ENCODE measurements around the gene SRP68. TPM values are rescaled to one million over a fixed set of nuclear protein-coding genes. Genes with fewer than 3 reads are reported as not detected.

Gene SRP68
- total and polyA plus RNA-seq, 2 donors (not counting 1 experiment from before 2014, with no cell fraction given), result 29.6 to 82.3 TPM

DNA sequence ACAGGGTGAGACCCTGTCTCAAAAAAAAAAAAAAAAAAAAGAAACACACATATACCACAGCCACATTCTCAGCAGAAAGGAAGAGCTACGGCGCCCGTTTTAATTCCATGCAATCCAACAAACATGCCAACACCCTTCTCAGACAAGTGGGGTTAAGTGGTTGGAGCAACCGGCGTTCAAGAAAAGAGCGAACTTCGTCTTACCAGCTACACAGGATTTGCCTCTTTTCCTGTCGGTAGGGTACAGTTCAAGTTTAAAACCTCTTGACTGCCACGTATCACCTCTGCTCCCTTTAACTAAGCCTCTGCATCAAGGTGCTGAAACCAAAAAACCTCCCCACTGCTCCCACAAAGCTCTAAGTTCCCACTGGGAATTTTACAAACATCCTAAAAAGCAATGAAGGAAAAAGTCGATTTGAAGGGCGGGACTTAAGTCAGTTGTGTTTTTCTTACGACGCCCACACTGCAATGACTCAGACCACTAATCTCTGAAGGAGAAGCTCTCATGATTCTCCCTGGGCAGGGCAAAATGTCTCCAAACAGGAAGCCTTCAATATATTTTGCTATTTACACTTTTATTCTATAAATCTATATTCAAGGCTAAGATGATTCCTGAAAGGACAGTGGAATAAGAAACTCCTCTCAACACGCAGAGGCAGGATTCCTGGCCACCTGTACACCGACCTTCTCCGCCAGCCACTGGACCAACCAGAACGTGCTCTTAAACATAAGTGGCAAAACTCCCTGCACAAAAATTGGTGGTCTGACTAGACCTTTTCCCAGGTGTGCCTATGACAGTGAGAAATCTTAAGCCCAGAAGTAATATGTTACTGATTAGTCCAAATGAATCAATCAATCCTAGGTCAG lies 18.8 kb downstream of the SRP68 start:
- DNase-seq, result no peak
- intact Hi-C loops (cut with micrococcal nuclease), result no loop called here
- H3K4me2 ChIP-seq (replicated peaks; ENCODE audit: low read depth, low read length, poor library complexity, severe bottlenecking), result no peak overlapping the region
- Mint-ChIP-seq H3K9me3 (ENCODE audit: insufficient read depth) (no peaks in the 10 kb centered on the region), H3K4me1 (no peaks in the 10 kb centered on the region), H3K27ac (no peak overlapping the region), H3K27me3 (no peaks in the 10 kb centered on the region), H3K4me3 (no peak overlapping the region)
- H3K27me3 ChIP-seq (replicated peaks in 1 of 4; ENCODE audit: control extremely low read depth in 1 of 4, control insufficient read depth in 3 of 4, insufficient read depth in 4 of 4, low read length in 3 of 4), result no peaks in the 10 kb centered on the region
- peaks cover 14% of the 10 kb centered on the region for H4K20me1 ChIP-seq (ENCODE audit: control insufficient read depth, insufficient read depth, low read length, poor library complexity, severe bottlenecking)
- no peak overlapping the region for H3K27ac ChIP-seq (ENCODE audit: low read length in 2 of 2)
- POLR2A ChIA-PET, result no interaction called here
- peaks cover 7% of the 10 kb centered on the region for H3K79me2 ChIP-seq (ENCODE audit: control insufficient read depth, insufficient read depth, low read length)
- no peak overlapping the region for H2AFZ ChIP-seq (ENCODE audit: insufficient read depth, low read depth, low read length, poor library complexity, severe bottlenecking)
- no peaks in the 10 kb centered on the region for H3K9me3 ChIP-seq (ENCODE audit: control extremely low read depth in 1 of 3, control insufficient read depth in 2 of 3, insufficient read depth in 1 of 3, low read length in 2 of 3)
- 97% methylated on average over 14 of the region's 17 CpGs for WGBS (ENCODE audit: insufficient coverage)
- CTCF ChIA-PET, result interaction anchor here (1.4 kb wide), 1 partner anchor 68 kb away, joined by 3 read pairs; no protein-coding TSS in a partner anchor
- TF ChIP-seq, protein P1, sequence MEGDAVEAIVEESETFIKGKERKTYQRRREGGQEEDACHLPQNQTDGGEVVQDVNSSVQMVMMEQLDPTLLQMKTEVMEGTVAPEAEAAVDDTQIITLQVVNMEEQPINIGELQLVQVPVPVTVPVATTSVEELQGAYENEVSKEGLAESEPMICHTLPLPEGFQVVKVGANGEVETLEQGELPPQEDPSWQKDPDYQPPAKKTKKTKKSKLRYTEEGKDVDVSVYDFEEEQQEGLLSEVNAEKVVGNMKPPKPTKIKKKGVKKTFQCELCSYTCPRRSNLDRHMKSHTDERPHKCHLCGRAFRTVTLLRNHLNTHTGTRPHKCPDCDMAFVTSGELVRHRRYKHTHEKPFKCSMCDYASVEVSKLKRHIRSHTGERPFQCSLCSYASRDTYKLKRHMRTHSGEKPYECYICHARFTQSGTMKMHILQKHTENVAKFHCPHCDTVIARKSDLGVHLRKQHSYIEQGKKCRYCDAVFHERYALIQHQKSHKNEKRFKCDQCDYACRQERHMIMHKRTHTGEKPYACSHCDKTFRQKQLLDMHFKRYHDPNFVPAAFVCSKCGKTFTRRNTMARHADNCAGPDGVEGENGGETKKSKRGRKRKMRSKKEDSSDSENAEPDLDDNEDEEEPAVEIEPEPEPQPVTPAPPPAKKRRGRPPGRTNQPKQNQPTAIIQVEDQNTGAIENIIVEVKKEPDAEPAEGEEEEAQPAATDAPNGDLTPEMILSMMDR (IDR thresholded peaks at IDR 0.05), result no peak
- no peak for TF ChIP-seq EZH2 (IDR thresholded peaks at IDR 0.05; ENCODE audit: borderline replicate concordance, insufficient read depth, low read depth, low read length, poor library complexity, severe bottlenecking)
- ATAC-seq (ENCODE audit: low read depth), result no peak
- H3K4me3 ChIP-seq (ENCODE audit: control extremely low read depth in 1 of 5, extremely low read depth in 1 of 5, insufficient read depth in 1 of 5, low read depth in 2 of 5, low read length in 4 of 5), result no peak overlapping the region
- H3K9ac ChIP-seq (ENCODE audit: low read length), result no peak overlapping the region
- peaks cover 18 to 80% of the 10 kb centered on the region in 2 experiments for H3K36me3 ChIP-seq (replicated peaks in 1 of 2; ENCODE audit: control extremely low read depth in 1 of 2, control insufficient read depth in 1 of 2, extremely low read depth in 1 of 2, insufficient read depth in 2 of 2, low read length in 1 of 2)
- no peaks in the 10 kb centered on the region for H3K4me1 ChIP-seq (ENCODE audit: control insufficient read depth in 2 of 2, insufficient read depth in 2 of 2, low read length in 2 of 2)

DNA sequence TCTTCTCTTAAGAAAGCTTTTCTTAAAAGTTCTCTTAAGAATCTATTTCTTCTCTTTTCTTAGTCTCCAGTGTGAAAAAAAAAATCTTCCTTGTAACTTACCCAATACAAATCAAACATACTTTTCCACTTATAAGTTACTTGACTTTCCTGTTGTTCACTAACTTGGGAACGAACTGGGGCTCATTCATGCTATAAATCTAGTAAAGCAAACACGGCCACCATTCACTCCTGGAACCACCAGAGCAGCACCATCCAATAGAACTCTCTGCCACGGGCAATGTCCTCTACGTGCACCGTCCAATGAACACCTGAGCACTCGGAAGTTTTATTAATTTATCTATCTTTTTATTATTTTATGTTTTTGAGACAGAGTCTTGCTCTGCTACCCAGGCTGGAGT lies 20.8 kb downstream of the SRP68 start:
- 81% methylated on average over 2 of the region's 6 CpGs for WGBS (ENCODE audit: insufficient coverage)
- H3K4me1 Mint-ChIP-seq, result peaks cover 6% of the 10 kb centered on the region
- Histone ChIP-seq H3K4me1 (ENCODE audit: control insufficient read depth in 2 of 2, insufficient read depth in 2 of 2, low read length in 2 of 2) (no peaks in the 10 kb centered on the region), H3K4me3 (ENCODE audit: control extremely low read depth in 1 of 5, extremely low read depth in 1 of 5, insufficient read depth in 1 of 5, low read depth in 2 of 5, low read length in 4 of 5) (no peak overlapping the region), H3K36me3 (replicated peaks in 1 of 2; ENCODE audit: control extremely low read depth in 1 of 2, control insufficient read depth in 1 of 2, extremely low read depth in 1 of 2, insufficient read depth in 2 of 2, low read length in 1 of 2) (peaks cover 20 to 77% of the 10 kb centered on the region in 2 experiments), H3K27ac (ENCODE audit: low read length in 2 of 2) (no peak overlapping the region), H4K20me1 (ENCODE audit: control insufficient read depth, insufficient read depth, low read length, poor library complexity, severe bottlenecking) (peaks cover 14% of the 10 kb centered on the region), H3K27me3 (replicated peaks in 1 of 4; ENCODE audit: control extremely low read depth in 1 of 4, control insufficient read depth in 3 of 4, insufficient read depth in 4 of 4, low read length in 3 of 4) (no peaks in the 10 kb centered on the region), H3K79me2 (ENCODE audit: control insufficient read depth, insufficient read depth, low read length) (peaks cover 7% of the 10 kb centered on the region), H3K9me3 (ENCODE audit: control extremely low read depth in 1 of 3, control insufficient read depth in 2 of 3, insufficient read depth in 1 of 3, low read length in 2 of 3) (no peaks in the 10 kb centered on the region), H2AFZ (ENCODE audit: insufficient read depth, low read depth, low read length, poor library complexity, severe bottlenecking) (no peak overlapping the region), H3K9ac (ENCODE audit: low read length) (no peak overlapping the region), H3K4me2 (replicated peaks; ENCODE audit: low read depth, low read length, poor library complexity, severe bottlenecking) (no peak overlapping the region)
- no peak for ATAC-seq (ENCODE audit: low read depth)
- H3K27ac Mint-ChIP-seq, result no peak overlapping the region
- no peak for DNase-seq
- H3K9me3 Mint-ChIP-seq (ENCODE audit: insufficient read depth), result no peaks in the 10 kb centered on the region
- H3K4me3 Mint-ChIP-seq, result no peak overlapping the region
- intact Hi-C loops (cut with micrococcal nuclease), result no loop called here
- CTCF ChIA-PET, result no interaction called here
- POLR2A ChIA-PET, result no interaction called here
- TF ChIP-seq, protein P1 (IDR thresholded peaks at IDR 0.05), result no peak
- TF ChIP-seq EZH2 (IDR thresholded peaks at IDR 0.05; ENCODE audit: borderline replicate concordance, insufficient read depth, low read depth, low read length, poor library complexity, severe bottlenecking), result no peak
- H3K27me3 Mint-ChIP-seq, result no peaks in the 10 kb centered on the region
